HepG2 (cell line): ENCODE measurements around the gene GPATCH8. TPM values are rescaled to one million over a fixed set of nuclear protein-coding genes. Genes with fewer than 3 reads are reported as not detected.

Experiments
- ATAC-seq: fragments of 200-7000 bp; cut with Tn5 transposase; 3 replicates; pipeline ENCODE4 v1.9.1; 2020; ENCODE audit warnings: mild to moderate bottlenecking, moderate library complexity
- BruUV-seq: library from RNA; stranded (reverse); fragments of 400-500 nt; replicated peaks from 2 replicates; lab custom pipeline; 2021; lab: Mats Ljungman, UMichigan
- CTCF ChIA-PET: fragments of 300-600 bp; formaldehyde crosslinking; extraction: SDS; loops from one replicate; lab custom pipeline; 2021; ENCODE audit warnings: low total read pairs, inconsistent platforms, low intra/inter-chr PET ratio; lab: Yijun Ruan, JAX
- POLR2A ChIA-PET: fragments of 350-600 bp; sonication (Branson Sonifier 250); formaldehyde crosslinking; loops from one replicate; lab custom pipeline; 2020; ENCODE audit warnings: antibody characterized with exemption, inconsistent platforms; lab: Yijun Ruan, JAX
- DNase-seq: peaks from one replicate; pipeline ENCODE4 v3.0.0-alpha.2; 2015; ENCODE audit warnings: low spot score
- FAIRE-seq: peaks from 3 replicates; lab custom pipeline; 2011; peaks lifted over from hg19 to GRCh38; lab: Jason Lieb, UNC
- H2AFZ ChIP-seq: one replicate; pipeline ENCODE4 v1.6.1; 2011; ENCODE audit warnings: low read length, inconsistent platforms
- H3K27ac ChIP-seq: fragments of 300-600 bp; 3 replicates; pipeline ENCODE4 v1.8.0; 2011; ENCODE audit warnings: mixed run types, mild to moderate bottlenecking, mixed read lengths, low read length, inconsistent platforms; ENCODE audit not compliant: insufficient read depth; ENCODE audit errors: extremely low read length
- H3K27me3 ChIP-seq, 2 experiments: fragments of 200-600 bp in 1 of 2; 2 replicates in 1 of 2; 3 replicates in 1 of 2; pipeline versions ENCODE4 v1.6.0 to v1.8.0; 2011; ENCODE audit warnings: low read length in 2 of 2, mild to moderate bottlenecking in 2 of 2, moderate library complexity in 2 of 2, inconsistent platforms in 1 of 2; ENCODE audit not compliant: insufficient read depth in 2 of 2, control insufficient read depth in 1 of 2
- H3K36me3 ChIP-seq, 2 experiments: fragments of 200-600 bp in 1 of 2; replicated peaks in 1 of 2; 2 replicates in 1 of 2; 3 replicates in 1 of 2; pipeline versions ENCODE4 v1.5.1 to v1.8.0; 2011; ENCODE audit warnings: low read length in 2 of 2, inconsistent platforms in 1 of 2; ENCODE audit not compliant: insufficient read depth in 2 of 2, control insufficient read depth in 1 of 2
- H3K4me1 ChIP-seq: 2 replicates; pipeline ENCODE4 v1.5.1; 2012; ENCODE audit warnings: low read length, inconsistent platforms; ENCODE audit not compliant: insufficient read depth
- H3K4me2 ChIP-seq: 2 replicates; pipeline ENCODE4 v1.6.0; 2011; ENCODE audit warnings: low read depth, low read length, inconsistent platforms
- H3K4me3 ChIP-seq, 3 experiments: fragments of 200-600 bp in 1 of 3; sonication (generic), shearing (Covaris generic) in 1 of 3; replicated peaks in 1 of 3; 2 replicates each; pipeline ENCODE4 v1.5.1; 2011 to 2016; ENCODE audit warnings: low read length in 3 of 3, inconsistent platforms in 2 of 3, low read depth in 2 of 3, mild to moderate bottlenecking in 2 of 3, control low read depth in 1 of 3, mixed read lengths in 1 of 3; ENCODE audit not compliant: insufficient read depth in 1 of 3
- H3K79me2 ChIP-seq: one replicate; pipeline ENCODE4 v1.6.1; 2011; ENCODE audit warnings: low read length, inconsistent platforms; ENCODE audit not compliant: insufficient read depth
- H3K9ac ChIP-seq: 2 replicates; pipeline ENCODE4 v1.6.0; 2011; ENCODE audit warnings: mild to moderate bottlenecking, low read depth, low read length, inconsistent platforms; ENCODE audit not compliant: insufficient read depth
- H3K9me3 ChIP-seq: 2 replicates; pipeline ENCODE4 v1.5.1; 2012; ENCODE audit warnings: mild to moderate bottlenecking, low read length
- H4K20me1 ChIP-seq: 2 replicates; pipeline ENCODE4 v1.6.0; 2011; ENCODE audit warnings: inconsistent platforms, mild to moderate bottlenecking, low read length, moderate library complexity; ENCODE audit not compliant: insufficient read depth
- AKAP8 ChIP-seq: sonication (generic); formaldehyde crosslinking; IDR thresholded peaks from 2 replicates; pipeline ENCODE4 v1.5.1; 2020; ENCODE audit warnings: mild to moderate bottlenecking, missing genetic modification reagents
- ARID4A ChIP-seq: sonication (generic); formaldehyde crosslinking; IDR thresholded peaks from 2 replicates; pipeline ENCODE4 v1.5.0; 2020; ENCODE audit warnings: mild to moderate bottlenecking, missing genetic modification reagents, borderline replicate concordance
- KAT7 ChIP-seq: IDR thresholded peaks from 2 replicates; pipeline ENCODE4 v1.6.1; 2018; ENCODE audit warnings: borderline replicate concordance, missing compliant biosample characterization
- RFX3 ChIP-seq: IDR thresholded peaks from 2 replicates; pipeline ENCODE4 v1.6.1; 2016; ENCODE audit warnings: missing biosample characterization, missing genetic modification reagents
- TRIM22 ChIP-seq: fragments of 450-650 bp; IDR thresholded peaks from 2 replicates; pipeline ENCODE4 v1.6.1; 2017
- ZNF598 ChIP-seq: sonication (generic); formaldehyde crosslinking; IDR thresholded peaks from 2 replicates; pipeline ENCODE4 v1.5.1; 2020; ENCODE audit warnings: mild to moderate bottlenecking, missing genetic modification reagents, borderline replicate concordance
- WGBS: methylation state at CpG from one replicate; pipeline ENCODE4 v1.1.6; 2017; ENCODE audit warnings: low lambda C conversion rate; 5-methylcytosine and 5-hydroxymethylcytosine counted together
- in situ Hi-C: cut with HindIII; loops from 2 replicates; pipeline ENCODE4 v1.10.0; 2017; ENCODE audit warnings: low pct_unique_long_range_greater_than_20kb; ENCODE audit not compliant: extremely low pct_ligation_motif_present
- intact Hi-C: fragments of 100-400 bp; cut with micrococcal nuclease; formaldehyde crosslinking; loops from one replicate; pipeline ENCODE4 v1.10.0; 2022; ENCODE audit not compliant: unreplicated experiment
- polyA plus RNA-seq, 8 experiments: library from polyadenylated mRNA; depleted of rRNA in 3 of 8; stranded (reverse) in 7 of 8; unstranded in 1 of 8; fragments of >200 nt; fragmentation: Illumina TruSeq in 4 of 8; extraction: Trizol in 4 of 8; gene quantifications; 2 replicates each; pipeline versions ENCODE4 v1.2.1 to v1.2.3, GENCODE V29; 2011 to 2016; ENCODE audit warnings: low read depth in 4 of 8, missing spikeins in 1 of 8, mixed read lengths in 1 of 8; ENCODE audit not compliant: insufficient read depth in 1 of 8
- total RNA-seq, 5 experiments: library from RNA; depleted of rRNA; stranded (reverse); fragments of >200 nt; fragmentation: Illumina TruSeq; extraction: Trizol; gene quantifications; 2 replicates each; pipeline ENCODE4 v1.2.3, GENCODE V29; 2016; ENCODE audit warnings: low read depth in 1 of 5

Gene GPATCH8
- total and polyA plus RNA-seq, 2 of the 13 experiments (the other 11 are each of a cell fraction or from before 2014, with no cell fraction given) = 20.7 to 21.5 TPM

DNA sequence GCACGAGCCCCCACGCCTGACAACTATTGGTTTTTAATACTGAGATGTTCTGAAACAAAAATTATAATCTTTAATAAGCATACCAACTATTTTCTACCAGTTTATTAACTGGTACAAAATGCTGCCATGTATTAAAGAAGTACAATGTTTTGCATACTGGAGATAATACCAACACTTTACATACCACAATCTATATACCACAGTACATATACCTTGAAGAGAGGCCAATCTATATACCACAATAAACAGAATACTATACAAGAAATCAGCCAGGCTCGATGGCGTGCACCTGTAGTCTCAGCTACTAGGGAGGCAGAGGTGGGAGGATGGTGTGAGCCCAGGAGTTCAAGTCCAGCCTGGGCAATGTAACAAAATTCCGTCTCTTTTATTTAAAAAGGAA lies 9.9 kb downstream of the GPATCH8 start:
- CTCF ChIA-PET = no interaction called here
- H3K27me3 ChIP-seq = no peaks in the 10 kb centered on the region
- 90% methylated on average over 5 of the region's 5 CpGs for WGBS
- H2AFZ ChIP-seq = no peak overlapping the region
- BruUV-seq = no TSS peak
- H3K9ac ChIP-seq = no peak overlapping the region
- intact Hi-C loops = no loop called here
- no peaks in the 10 kb centered on the region for H3K9me3 ChIP-seq
- peaks cover 0 to 1% of the 10 kb centered on the region in 2 experiments; a peak in 2 of 5 replicates for H3K36me3 ChIP-seq
- H3K4me3 ChIP-seq = no peak overlapping the region
- no peak overlapping the region for H3K27ac ChIP-seq
- peaks cover 21% of the 10 kb centered on the region for H3K4me1 ChIP-seq
- TF ChIP-seq KAT7 (CRISPR knock-in tag) = no peak
- no peak for TF ChIP-seq RFX3 (CRISPR knock-in tag)
- TF ChIP-seq ZNF598 (CRISPR knock-in tag) = no peak
- TF ChIP-seq ARID4A (CRISPR knock-in tag) = no peak
- no peak for TF ChIP-seq AKAP8 (CRISPR knock-in tag)
- no peak for TF ChIP-seq TRIM22
- peaks cover 52% of the 10 kb centered on the region for H4K20me1 ChIP-seq
- FAIRE-seq (no peak), DNase-seq (no peak), ATAC-seq (no peak)
- H3K79me2 ChIP-seq = peaks cover 95% of the 10 kb centered on the region
- H3K4me2 ChIP-seq = no peak overlapping the region
- POLR2A ChIA-PET = no interaction called here
- in situ Hi-C loops = no loop called here
